ENCODE measurements around the gene ADGRE1. TPM values are rescaled to one million over a fixed set of nuclear protein-coding genes. Genes with fewer than 3 reads are reported as not detected.

Gene ADGRE1
- total RNA-seq, 1 donor from 2014 or later, result not detected

GRCh38 chr19:6963937-6964336, 76.6 kb downstream of the ADGRE1 start:
- no peak for DNase-seq (ENCODE audit: low read depth)

GRCh38 chr19:6967967-6968366, 80.6 kb downstream of the ADGRE1 start:
- DNase-seq (ENCODE audit: low read depth), result no peak
- H3K4me3 ChIP-seq (ENCODE audit: low read depth, low read length), result no peak overlapping the region
- no peak for TF ChIP-seq CTCF (conservative IDR thresholded peaks at IDR 0.05; ENCODE audit: low read depth, low read length)

More at GRCh38 chr19:6963937-6964336, 76.6 kb downstream of the ADGRE1 start:
- peak; percentile 52 for TF ChIP-seq CTCF (conservative IDR thresholded peaks at IDR 0.05; ENCODE audit: low read depth, low read length)
- H3K4me3 ChIP-seq (ENCODE audit: low read depth, low read length), result no peak overlapping the region

GRCh38 chr19:6969490-6969889, 82.1 kb downstream of the ADGRE1 start:
- DNase-seq (ENCODE audit: low read depth), result no peak
- TF ChIP-seq CTCF (conservative IDR thresholded peaks at IDR 0.05; ENCODE audit: low read depth, low read length), result no peak
- no peak overlapping the region for H3K4me3 ChIP-seq (ENCODE audit: low read depth, low read length)

GRCh38 chr19:6970021-6970420, 82.6 kb downstream of the ADGRE1 start:
- no peak for TF ChIP-seq CTCF (conservative IDR thresholded peaks at IDR 0.05; ENCODE audit: low read depth, low read length)
- no peak for DNase-seq (ENCODE audit: low read depth)
- no peak overlapping the region for H3K4me3 ChIP-seq (ENCODE audit: low read depth, low read length)

GRCh38 chr19:6970443-6970842, 83.1 kb downstream of the ADGRE1 start:
- DNase-seq (ENCODE audit: low read depth), result no peak
- no peak for TF ChIP-seq CTCF (conservative IDR thresholded peaks at IDR 0.05; ENCODE audit: low read depth, low read length)
- no peak overlapping the region for H3K4me3 ChIP-seq (ENCODE audit: low read depth, low read length)

- TF ChIP-seq CTCF (conservative IDR thresholded peaks at IDR 0.05; ENCODE audit: low read depth, low read length), result no peak
- H3K4me3 ChIP-seq (ENCODE audit: low read depth, low read length), result no peak overlapping the region
- no peak for DNase-seq (ENCODE audit: low read depth)
Measured at GRCh38 chr19:6971366-6971765, 84.0 kb downstream of the ADGRE1 start.

GRCh38 chr19:6976197-6976596, 88.8 kb downstream of the ADGRE1 start:
- no peak for DNase-seq (ENCODE audit: low read depth)
- no peak overlapping the region for H3K4me3 ChIP-seq (ENCODE audit: low read depth, low read length)
- no peak for TF ChIP-seq CTCF (conservative IDR thresholded peaks at IDR 0.05; ENCODE audit: low read depth, low read length)

All from epithelial cell of proximal tubule (primary cell).